Peyer's patch (tissue), 4 donors: ENCODE measurements around the gene DHRS9. TPM values are rescaled to one million over a fixed set of nuclear protein-coding genes. Genes with fewer than 3 reads are reported as not detected.

Source experiments
- DNase-seq, 3 donors: peaks; one replicate each; pipeline ENCODE4 v3.0.0-alpha.2; 2017 to 2019
- H3K27ac ChIP-seq, 4 donors: fragments of 200-600 bp; sonication (generic); one replicate each; pipeline ENCODE4 v1.5.1; 2016 to 2019
- H3K27me3 ChIP-seq, 2 donors: fragments of 200-600 bp; sonication (generic); one replicate each; pipeline ENCODE4 v1.5.1; 2019
- H3K36me3 ChIP-seq, 3 donors: fragments of 200-600 bp; sonication (generic); one replicate each; pipeline ENCODE4 v1.5.1; 2016 to 2019
- H3K4me1 ChIP-seq, 4 donors: fragments of 200-600 bp; sonication (generic); one replicate each; pipeline ENCODE4 v1.5.1; 2016 to 2019
- H3K4me3 ChIP-seq, 4 donors: fragments of 200-600 bp; sonication (generic); 1 replicate in 3 of 4; 2 replicates in 1 of 4; pipeline ENCODE4 v1.5.1; 2016 to 2019; ENCODE audit warnings: mild to moderate bottlenecking in 1 of 4
- H3K9me3 ChIP-seq, 4 donors: fragments of 200-600 bp; sonication (generic); one replicate each; pipeline ENCODE4 v1.5.1; 2016 to 2019; ENCODE audit warnings: mild to moderate bottlenecking in 1 of 4
- CTCF ChIP-seq, 6 experiments: fragments of 450-650 bp in 4 of 6; fragments of 200-600 bp in 2 of 6; sonication (generic) in 1 of 6; IDR thresholded peaks; one replicate each; pipeline ENCODE4 v1.5.1; 2017 to 2019; ENCODE audit warnings: antibody characterized with exemption in 6 of 6, mild to moderate bottlenecking in 3 of 6, moderate library complexity in 1 of 6
- POLR2A ChIP-seq, 2 donors: fragments of 450-650 bp; IDR thresholded peaks; one replicate each; pipeline ENCODE4 v1.5.1; 2017; ENCODE audit warnings: antibody characterized with exemption in 2 of 2, mild to moderate bottlenecking in 2 of 2, moderate library complexity in 2 of 2
- total RNA-seq, 4 donors: library from RNA; depleted of rRNA; stranded (reverse); fragments of >200 nt; gene quantifications; one replicate each; pipeline ENCODE4 v1.1.0, GENCODE V29; 2016

DHRS9 gene
- total RNA-seq, 4 donors from 2014 or later: 5.7 to 10.2 (median 6.6) TPM

DNA sequence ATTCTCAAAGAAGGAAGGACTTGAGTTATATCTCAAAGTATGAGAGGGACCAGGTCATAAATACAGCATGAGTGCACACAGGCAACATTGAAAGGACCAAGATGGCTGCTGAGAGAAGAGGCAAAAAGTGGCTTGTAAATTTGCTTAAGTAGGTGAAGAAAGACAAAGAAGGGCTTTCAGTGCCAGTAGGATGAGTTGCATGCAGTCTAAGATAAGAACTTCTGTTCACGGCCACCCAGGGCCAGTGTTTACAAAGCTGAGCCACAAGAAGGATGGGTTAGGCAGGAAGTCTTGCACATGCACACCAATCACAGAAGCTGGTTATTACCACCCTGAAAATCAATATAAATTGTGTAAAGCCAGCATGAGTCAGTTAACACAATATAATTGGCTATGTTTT is 35.1 kb upstream of the DHRS9 start:
- no peak for DNase-seq
- peak overlapping the region in 1 of 4 donors; percentile 3 for H3K27ac ChIP-seq

GRCh38 chr2:169034984-169035544 is 34.3 kb upstream of the DHRS9 start:
- no peaks in the 10 kb centered on the region for H3K9me3 ChIP-seq
- no peaks in the 10 kb centered on the region for H3K4me1 ChIP-seq
- H3K27me3 ChIP-seq: no peaks in the 10 kb centered on the region
- TF ChIP-seq POLR2A (IDR thresholded peaks at IDR 0.05) (no peak), CTCF (IDR thresholded peaks at IDR 0.05) (no peak)
- no peaks in the 10 kb centered on the region for H3K36me3 ChIP-seq
- H3K4me3 ChIP-seq: no peak overlapping the region
- DNase-seq: no peak
- peak overlapping the region in 1 of 4 donors; percentile 3 for H3K27ac ChIP-seq

More for the DNA sequence above, 35.1 kb upstream of the DHRS9 start:
- no peaks in the 10 kb centered on the region for H3K4me1 ChIP-seq
- peak in 1 of 6 experiments; percentile 12 for TF ChIP-seq CTCF (IDR thresholded peaks at IDR 0.05)
- no peak for TF ChIP-seq POLR2A (IDR thresholded peaks at IDR 0.05)
- H3K9me3 ChIP-seq: no peaks in the 10 kb centered on the region
- no peak overlapping the region for H3K4me3 ChIP-seq
- no peaks in the 10 kb centered on the region for H3K36me3 ChIP-seq
- H3K27me3 ChIP-seq: no peaks in the 10 kb centered on the region

- no peak overlapping the region for H3K4me3 ChIP-seq
- no peaks in the 10 kb centered on the region for H3K36me3 ChIP-seq
- no peak for DNase-seq
- H3K4me1 ChIP-seq: no peaks in the 10 kb centered on the region
- no peak overlapping the region for H3K27ac ChIP-seq
- no peak for TF ChIP-seq POLR2A (IDR thresholded peaks at IDR 0.05)
- TF ChIP-seq CTCF (IDR thresholded peaks at IDR 0.05): no peak
- no peaks in the 10 kb centered on the region for H3K27me3 ChIP-seq
- no peaks in the 10 kb centered on the region for H3K9me3 ChIP-seq
Observed at GRCh38 chr2:169035887-169036286, 33.5 kb upstream of the DHRS9 start.

- Histone ChIP-seq H3K27me3 (no peaks in the 10 kb centered on the region), H3K9me3 (no peaks in the 10 kb centered on the region), H3K27ac (no peak overlapping the region), H3K36me3 (no peaks in the 10 kb centered on the region), H3K4me3 (no peak overlapping the region), H3K4me1 (no peaks in the 10 kb centered on the region)
- no peak for DNase-seq
- no peak for TF ChIP-seq POLR2A (IDR thresholded peaks at IDR 0.05)
- TF ChIP-seq CTCF (IDR thresholded peaks at IDR 0.05): no peak
Observed at GRCh38 chr2:169036736-169037440, 32.5 kb upstream of the DHRS9 start.

GRCh38 chr2:169038338-169038757 is 31.0 kb upstream of the DHRS9 start:
- H3K36me3 ChIP-seq: no peaks in the 10 kb centered on the region
- no peak overlapping the region for H3K27ac ChIP-seq
- no peaks in the 10 kb centered on the region for H3K27me3 ChIP-seq
- no peaks in the 10 kb centered on the region for H3K9me3 ChIP-seq
- H3K4me1 ChIP-seq: no peaks in the 10 kb centered on the region
- TF ChIP-seq CTCF (IDR thresholded peaks at IDR 0.05) (no peak), POLR2A (IDR thresholded peaks at IDR 0.05) (no peak)
- no peak for DNase-seq
- no peak overlapping the region for H3K4me3 ChIP-seq
